ENCODE measurements around the gene ILKAP.

Gene ILKAP

DNA sequence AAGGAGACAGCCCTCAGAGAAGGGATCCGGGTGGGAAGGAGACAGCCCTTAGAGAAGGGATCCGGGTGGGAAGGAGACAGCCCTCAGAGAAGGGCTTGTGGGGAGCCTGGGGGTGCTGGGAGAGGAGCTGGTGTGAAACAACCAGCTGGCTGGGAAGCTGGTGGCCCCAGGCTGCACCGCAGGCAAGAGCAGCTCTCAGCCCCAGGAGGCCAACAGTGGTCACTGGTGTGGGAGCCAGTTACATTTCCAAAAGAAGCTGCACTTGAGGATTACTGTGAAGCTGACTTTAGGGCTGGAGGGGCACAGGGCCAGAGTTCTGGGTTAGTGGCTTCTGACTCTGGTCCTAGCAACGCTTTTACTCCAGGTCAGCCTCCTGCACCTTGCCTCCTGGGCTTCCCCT lies 33.1 kb upstream of the ILKAP start:
- no peak for DNase-seq

DNA sequence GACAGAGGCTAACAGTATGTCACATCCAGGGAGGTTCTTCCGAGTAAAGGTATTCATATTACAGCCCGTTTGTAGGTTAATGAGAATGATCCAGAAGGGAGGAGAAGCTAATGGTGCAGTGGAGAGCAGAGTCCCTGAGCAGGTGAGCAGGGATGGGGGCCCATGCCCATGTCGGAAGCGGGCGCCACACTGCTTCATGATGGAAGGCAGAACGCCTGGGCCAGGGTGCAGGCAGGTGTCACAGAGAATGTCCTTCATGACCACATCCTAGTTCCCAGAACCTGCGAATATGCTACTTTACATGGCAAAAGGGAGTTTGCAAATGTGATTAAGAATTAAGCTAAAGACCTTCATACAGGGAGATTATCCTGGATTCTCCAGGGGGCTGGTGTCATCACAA lies 32.4 kb upstream of the ILKAP start:
- DNase-seq: no peak

DNA sequence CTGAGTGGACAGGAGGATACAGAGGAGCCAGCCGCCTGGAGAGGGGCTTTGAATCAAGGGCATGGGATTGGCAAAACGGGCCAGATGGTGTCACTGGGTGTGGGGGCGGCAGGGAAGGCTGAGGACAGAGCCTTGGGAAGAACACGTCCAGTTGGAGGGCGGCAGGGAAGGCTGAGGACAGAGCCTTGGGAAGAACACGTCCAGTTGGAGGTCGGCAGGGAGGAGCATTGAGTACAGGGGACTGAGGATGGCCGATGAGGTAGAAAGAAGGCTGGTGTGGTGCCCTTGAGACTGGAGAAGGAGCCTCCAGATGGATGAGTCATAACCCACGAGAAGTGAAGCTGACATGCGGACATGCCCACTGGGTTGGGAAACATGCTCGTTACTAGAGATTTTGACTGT lies 31.8 kb upstream of the ILKAP start:
- no peak for DNase-seq

DNA sequence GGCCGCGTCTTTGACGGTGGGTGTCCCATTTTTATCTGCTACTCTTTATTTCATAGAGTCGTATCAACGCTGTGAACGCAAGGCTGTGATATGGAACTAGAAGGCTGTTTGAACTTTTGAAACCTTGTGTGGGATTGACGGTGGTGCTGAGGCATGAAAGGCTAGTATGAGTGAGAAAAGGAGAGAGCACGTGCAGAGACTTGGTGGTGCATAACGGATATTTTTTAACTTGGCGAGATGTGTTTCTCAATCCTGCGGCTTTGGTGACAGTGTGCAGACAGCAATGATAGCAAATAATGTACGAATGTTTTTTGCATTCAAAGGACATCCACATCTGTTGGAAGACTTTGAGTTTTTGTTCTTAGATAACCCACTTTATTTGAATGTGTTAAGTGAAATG lies 30.1 kb upstream of the ILKAP start:
- DNase-seq: no peak

DNA sequence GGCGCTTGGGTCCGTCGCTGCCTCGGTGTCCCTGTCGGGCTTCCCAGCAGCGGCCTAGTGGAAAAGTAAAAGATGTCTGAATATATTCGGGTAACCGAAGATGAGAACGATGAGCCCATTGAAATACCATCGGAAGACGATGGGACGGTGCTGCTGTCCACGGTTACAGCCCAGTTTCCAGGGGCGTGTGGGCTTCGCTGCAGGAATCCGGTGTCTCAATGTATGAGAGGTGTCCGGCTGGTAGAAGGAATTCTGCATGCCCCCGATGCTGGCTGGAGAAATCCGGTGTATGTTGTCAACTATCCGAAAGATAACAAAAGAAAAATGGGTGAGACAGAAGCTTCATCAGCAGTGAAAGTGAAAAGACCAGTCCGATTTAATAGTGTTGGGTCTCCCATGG lies 28.3 kb upstream of the ILKAP start:
- DNase-seq: no peak

DNA sequence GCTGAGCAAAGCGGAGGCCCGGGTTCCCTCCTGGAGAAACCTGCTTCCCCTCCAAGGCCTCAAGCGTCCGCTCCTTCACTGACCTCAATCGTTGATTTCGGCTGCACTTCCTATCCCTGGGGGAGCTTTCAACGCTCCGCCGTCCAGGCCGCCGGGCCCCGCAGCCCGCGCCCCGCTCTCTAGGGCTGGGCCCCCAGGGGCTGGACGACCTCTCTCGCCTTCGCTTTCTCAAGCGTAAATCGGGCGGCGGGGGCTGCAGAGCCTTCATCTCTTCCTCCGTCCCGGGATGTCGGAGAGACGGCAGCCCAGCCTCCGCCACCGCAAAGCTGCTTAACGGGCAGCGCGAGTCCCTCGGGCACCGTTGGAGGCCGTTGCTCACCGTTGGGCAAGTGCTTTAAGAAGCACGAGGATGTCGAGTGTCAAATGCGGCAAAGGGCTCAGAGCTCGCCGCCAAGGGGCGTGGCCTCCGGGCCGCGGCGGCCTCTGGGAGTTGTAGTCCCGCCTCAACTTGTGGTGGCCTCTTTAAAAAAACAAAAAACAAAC lies 27.8 kb upstream of the ILKAP start:
- DNase-seq: peak; percentile 73 to 78

DNA sequence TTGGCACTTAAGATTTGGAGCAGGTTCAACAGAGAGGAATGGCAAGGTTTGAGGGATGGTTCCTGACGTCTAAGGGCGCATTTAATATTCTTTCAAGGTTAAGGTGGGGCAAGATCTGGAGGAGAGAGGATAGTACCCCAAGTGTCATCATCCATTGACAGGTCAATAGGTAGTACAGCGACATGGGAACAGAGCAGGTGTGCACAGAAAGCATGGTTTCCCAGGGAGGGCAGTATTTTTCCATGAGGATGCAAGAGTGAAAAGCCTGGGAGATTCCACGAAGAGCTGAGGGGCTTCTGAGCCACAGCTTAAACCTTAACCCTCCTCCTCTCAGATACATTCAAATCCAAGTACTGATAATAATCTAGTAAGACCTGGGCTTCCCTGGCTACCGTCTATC lies 27.2 kb upstream of the ILKAP start:
- DNase-seq: no peak

DNA sequence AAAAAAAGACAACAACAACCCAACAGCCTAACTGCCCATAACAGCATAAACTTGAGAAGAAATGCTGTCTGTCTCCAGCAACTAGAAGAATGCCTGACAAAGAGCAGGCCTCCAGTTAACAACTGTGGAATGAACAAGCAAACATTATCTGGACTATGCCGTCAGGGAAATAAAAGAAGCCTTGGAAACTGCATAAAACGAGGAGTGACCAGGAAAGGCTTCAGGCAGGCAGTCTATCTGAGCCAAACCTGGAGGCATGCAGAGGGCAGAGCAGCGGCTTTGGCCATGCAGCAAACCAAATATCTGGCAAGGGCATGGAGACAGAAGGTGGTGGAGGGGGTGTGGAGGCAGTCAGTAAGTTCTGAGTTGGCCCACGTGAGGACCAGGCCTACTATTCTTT lies 25.2 kb upstream of the ILKAP start:
- DNase-seq: no peak

DNA sequence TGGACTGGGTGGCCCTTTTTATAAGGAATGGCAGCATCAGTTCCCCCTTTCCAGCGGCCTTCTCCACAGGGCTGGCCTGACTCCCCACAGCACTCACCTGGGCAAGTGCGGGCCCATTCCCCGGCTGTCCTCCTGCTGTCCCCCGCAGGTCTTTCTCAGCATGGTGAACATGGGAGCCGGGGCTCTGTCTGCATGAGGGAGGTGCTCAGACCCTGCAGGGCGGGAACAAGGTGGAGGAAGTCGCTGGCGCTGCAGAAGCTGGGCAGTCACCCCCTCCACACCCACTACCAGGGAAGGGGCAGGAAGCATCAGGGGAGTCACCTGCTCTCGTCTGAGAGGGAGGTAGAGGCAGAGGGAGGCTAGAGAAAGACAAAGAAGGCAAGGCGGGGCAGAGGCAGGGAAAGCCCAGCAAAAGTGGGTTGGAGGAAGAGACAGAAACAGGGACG lies 24.1 kb upstream of the ILKAP start:
- no peak for DNase-seq

DNA sequence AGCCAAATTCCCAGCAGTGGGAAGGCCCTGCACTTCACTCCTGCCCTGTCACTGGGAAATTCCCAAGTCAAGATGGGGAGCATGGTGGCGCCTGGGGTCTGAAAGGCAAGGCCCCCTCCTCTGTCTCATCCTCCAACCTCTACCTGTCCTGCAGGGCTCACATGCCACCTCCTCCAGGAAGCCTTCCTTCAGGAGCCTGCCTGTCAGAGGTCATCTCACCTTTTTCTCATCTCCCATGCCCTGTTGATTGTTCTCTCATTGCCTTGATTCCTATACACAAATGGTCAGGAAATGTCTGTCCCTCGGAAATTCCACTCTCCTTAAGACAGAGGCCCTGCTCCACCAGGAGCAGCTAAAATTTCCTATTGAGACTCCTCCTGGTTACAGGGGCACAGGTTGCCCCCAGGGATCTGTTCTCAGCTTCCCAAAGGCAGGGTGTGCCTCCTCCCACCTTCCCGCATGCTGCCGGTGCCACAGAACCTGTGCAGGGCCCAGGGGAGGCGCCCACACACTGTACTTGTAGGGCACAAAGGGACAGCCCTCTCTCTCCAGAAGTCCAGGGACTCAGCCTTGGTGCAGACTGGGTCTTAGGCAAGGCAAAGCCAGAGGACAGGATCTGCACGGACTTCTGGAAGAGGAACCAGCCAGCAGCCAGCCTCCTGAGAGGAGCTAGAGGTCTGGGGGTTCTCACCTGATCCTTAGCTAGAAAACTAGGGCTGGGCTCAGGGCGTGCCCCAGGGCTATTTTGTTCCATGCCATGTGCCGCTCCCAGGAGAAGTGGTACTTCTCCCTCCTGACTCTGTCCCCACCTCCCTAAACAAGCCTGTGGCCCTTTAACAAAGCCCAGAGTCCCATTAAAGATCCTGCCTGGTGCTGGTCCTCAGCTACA lies 23.4 kb upstream of the ILKAP start:
- DNase-seq: no peak

DNA sequence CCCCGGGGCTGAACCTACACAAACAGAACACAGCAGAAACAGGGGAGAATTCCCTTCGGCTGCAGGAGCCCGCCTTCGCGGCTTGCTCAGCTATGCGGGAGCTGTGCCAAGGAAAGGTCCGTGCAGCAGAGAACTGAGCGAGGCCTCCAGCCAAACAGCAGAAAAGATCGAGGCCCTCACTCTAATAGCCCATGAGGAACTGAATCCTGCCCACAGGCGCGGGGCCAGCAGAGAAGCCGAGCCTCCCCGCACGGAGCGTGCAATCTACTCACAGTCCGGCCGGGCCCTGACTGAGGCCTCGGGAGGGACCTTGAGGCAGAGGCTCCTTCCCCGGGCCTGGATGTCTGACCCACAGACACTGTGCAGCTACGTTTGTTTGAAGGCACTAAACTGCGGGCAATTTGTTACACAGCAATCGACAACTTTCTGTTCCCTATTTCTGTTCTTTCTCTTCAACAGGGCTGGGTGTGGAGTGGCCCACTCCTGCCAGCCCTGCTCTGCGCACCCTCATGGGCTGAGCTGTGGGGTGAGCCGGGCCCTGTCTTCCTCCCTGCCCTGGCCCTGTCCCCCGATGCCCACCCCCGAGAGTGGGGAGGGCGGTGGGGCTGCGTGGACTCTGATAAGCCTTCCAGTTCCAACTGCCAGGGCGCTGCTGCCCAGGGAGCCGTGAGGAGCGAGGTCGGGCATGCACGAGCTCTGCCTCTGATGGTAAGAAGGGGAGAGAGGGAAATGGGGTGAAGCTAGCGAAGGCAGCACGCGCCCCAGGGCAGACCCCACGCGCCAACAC lies 22.6 kb upstream of the ILKAP start:
- DNase-seq: no peak

DNA sequence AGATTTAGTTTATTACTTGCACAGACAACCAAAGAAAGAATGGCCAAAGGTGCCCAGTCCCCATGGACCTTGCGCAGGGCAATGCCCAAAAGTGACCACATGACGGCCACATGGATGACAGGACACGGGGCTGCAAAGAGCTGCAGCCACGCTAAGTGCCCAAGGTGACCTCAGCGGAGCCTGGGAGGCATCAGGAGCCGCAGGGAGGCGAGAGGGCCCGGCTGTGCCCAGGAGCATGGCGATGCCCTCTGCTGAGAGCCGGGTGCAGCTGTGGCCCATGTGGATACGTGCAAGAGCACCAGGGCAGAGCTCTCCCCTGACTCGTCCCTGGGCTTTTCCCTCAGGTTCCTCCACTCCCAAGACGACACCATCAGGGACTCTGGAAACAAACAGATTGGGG lies 21.6 kb upstream of the ILKAP start:
- no peak for DNase-seq

DNA sequence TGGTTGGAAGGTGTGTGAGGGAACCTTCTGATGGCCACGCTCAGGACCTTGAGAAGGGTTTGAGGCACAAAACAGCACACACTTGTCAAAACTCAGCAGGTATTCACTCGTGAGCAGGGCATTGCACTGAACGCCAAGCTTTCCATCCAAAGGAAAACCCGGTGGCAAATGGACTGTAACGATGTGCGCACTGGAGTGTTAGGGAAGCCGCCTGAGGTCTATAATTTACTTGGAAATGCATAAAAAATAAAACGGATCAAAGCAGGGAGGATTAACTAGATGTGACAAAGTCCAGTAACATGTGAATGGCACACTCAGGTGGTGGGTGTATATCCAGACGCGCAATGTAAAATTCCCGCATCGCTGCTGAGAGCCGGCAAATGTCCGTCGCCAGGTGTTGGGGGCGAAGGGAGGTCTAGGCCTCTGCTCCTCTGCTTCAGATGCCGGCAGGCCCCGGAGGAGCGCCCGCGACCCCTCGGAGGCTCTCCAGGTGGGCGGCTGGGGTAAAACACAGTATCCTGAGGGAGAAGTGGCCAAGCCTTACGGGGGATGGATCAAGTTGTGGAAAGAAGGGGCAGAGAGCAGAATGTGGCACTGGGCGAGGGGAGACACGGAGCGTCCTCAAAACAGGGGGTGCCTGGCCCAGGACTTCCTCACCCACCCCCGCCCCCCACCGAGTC lies 21.0 kb upstream of the ILKAP start:
- DNase-seq: no peak

DNA sequence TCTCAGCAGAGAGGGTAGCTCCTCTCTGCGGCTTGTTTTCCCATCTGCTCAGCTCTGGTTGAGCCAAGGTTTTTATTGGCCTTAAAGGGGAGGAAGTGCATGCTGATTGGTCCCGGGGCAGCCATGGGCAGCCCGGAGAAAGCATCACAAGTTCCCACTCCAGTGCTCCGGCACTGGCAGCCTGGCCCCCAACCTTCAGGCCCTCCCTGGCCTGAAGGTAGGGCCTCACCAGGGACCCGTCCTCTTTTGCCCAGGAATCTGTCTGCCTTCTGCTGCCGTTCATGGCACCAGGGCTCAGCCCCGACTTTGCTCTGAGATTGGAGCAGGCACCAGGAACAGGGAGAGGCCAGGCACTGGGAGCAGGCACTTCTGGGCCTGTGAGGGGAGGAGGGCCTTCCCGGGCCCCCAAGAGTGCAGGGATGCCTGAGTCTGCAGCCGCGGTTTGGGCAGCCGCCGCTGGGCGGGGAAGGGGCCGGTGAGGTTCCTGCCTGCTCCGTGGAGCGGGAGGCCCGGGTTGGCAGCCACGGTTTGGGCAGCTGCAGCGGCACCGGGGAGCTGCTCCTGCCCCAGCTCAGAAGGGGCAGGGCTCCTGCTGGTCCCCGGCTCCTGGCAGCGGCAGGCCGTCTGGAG lies 17.5 kb upstream of the ILKAP start:
- no peak for DNase-seq

DNA sequence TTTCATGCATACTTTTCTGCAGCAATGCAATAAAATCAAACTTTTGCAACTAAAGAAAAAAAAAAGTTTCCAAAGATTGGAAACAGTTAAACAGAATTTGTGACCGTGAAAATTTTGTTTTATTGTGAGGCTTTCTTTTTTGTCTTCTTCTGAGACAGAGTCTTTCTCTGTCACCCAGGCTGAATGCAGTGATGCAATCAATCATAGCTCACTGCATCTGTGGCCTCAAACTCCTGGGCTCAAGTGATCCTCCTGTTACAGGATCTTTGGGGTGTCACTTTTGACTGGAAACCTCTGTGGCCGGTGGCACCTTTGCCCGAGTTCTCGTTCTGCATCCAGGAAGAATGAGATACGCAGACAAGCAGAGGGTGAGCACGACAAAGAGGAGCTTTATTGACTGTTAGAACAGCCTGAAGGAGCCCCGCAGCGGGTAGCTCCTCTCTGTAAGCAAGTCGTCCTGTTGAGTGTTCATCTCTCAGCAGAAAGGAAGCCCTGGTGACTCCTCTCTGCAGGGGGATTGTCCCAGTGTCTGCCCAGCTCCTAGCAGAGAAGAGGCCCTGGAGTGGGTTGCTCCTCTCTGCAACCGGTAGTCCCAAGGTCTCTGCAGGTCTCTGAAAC lies 16.9 kb upstream of the ILKAP start:
- no peak for DNase-seq

DNA sequence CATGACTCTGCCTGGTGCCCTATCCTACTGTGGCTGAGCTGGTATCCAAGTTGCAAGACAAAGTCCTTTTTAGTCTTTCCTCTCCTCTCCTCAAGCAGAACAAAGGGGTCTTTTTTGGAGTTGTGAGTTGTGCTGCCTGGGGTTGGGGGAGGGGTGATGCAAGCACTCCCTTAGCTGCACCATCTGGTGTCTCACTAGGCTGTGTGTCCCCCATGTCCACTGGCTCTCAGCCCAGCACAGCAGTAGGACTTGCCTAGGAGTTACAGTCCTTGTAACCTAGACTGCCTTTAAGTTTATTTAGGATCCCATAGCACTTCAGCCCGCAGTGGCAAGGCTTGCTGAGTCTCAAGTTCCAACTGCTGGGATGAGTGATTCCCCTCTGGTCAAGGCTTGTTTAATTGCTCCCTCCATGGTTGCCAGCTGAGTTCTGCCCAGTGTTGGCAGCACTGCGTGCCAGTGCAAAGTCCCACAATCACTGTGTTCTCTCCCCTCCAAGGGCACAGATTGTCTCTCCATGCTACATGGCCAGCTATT lies 13.2 kb upstream of the ILKAP start:
- no peak for DNase-seq

DNA sequence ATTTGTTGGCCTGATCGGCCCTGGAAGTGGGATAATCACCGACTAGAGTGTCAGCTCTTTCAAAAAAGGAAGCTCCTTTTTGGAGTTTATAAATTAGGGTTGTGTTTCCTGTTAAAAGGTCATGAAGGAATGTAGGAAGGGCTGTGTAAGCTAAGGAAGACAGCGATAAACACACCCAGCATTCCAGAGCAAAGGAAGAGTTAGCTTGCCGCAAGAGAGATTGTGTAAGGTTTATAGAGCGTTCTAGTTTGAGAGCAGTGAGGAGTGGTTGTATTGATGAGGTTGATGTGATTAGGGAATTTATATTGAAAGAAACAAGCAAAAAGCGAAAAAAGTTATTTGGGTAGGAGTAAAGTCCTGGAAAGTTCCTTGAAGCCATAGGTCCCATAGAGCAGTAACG lies 3.5 kb upstream of the ILKAP start:
- DNase-seq: no peak

DNA sequence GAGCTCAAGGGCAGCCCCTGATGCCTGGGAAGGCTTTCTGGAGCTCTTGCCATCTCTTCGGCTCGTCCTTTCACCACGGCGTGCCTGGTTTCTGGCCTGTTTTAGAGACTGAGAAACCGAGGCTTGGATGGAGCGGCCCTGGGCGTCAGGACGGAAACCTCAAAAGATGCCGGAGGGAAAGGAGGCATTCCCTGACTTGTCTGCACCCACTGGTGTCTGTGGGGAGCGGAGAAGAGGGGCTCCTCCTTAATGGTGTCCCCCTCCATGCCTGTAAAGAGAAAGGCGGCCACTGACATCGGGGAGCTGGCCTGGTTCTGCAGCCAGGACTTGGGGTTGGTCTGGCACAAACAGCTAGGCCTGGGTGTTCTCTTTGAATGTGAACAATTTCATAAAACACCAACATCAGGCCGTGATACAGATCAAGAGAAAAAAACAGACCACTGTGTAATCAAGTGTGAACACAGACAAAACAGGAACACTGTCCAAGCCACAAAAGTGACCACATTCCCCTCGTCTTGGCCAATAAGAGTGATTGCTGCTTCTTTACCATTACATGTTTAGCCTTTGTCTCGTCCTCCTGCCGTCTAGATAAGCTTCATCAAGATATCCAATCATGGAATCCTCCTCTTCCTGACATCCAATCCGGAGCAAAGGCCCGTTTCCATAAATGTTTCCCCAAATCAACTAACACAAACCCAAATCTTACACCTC lies 633 bp upstream of the ILKAP start:
- DNase-seq: no peak

DNA sequence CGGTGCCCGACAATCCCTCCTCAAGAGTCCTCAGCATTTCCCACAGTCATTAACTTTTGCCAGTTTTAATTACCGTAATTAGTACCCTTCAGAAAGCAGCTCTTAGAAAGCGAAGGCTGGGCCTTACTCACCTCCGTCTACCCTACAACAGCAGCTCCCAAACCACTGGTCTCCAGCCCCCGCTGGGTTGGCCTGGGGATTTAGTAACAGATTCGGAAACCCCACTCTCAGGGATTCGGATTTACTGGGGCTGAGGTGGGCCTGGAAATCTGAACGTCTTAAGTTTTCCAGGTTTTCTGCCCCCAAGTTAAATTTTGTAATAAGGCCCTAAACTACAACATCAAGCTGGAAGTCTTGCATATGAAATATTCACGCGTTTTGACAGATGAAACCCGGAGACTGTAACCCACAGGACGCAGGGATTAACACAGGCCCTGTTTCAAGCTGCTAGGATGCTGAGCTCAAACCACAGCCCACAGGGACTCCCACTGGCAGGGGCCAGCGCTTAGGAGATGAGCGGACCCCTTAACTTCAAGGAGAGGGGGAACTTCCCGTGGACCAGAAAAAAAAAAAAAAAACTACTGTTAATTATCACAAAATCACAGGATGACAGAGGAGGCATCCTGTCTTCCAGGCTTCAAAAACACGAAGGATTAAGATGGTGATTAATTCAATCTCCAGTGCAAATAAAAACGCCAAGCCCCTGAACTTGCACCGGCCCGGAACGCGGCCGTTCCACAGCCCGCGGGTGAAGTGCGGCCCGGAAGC lies 985 bp downstream of the ILKAP start:
- DNase-seq: peak in 1 of 2 experiments; percentile 15

DNA sequence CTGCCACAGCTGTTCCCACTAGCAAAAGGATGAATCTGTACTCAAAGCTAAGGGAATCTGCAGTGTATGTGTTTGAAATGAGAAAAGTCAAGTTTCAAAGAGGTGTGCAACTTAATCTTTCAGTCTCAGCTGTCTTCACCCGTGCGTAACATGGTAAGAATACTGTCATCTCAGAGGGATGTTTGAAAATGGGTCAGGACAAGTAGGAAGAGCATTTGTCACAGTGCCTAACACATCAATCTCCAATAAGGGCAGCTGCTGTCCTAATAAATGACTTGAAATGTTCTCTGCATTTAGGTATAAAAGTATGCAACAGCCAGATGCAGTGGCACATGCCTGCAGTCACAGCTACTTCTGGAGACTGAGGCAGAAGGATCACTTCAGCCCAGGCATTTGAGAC lies 13.1 kb downstream of the ILKAP start:
- DNase-seq: no peak

Measured in activated CD4-positive, alpha-beta T cell treated with anti-CD3 and anti-CD28 coated beads, Interleukin-2, amount 50 U/mL, for 48 hours (primary cell).